GM21390 (cell line): ENCODE measurements around the gene NR6A1.

Source experiments
- ATAC-seq: cut with Tn5 transposase; IDR thresholded peaks from one replicate; pipeline ENCODE4 v1.9.1; 2021; ENCODE audit not compliant: unreplicated experiment

Gene NR6A1

GRCh38 chr9:124797343-124798103 lies 26.4 kb upstream of the NR6A1 start:
- ATAC-seq: no peak

DNA sequence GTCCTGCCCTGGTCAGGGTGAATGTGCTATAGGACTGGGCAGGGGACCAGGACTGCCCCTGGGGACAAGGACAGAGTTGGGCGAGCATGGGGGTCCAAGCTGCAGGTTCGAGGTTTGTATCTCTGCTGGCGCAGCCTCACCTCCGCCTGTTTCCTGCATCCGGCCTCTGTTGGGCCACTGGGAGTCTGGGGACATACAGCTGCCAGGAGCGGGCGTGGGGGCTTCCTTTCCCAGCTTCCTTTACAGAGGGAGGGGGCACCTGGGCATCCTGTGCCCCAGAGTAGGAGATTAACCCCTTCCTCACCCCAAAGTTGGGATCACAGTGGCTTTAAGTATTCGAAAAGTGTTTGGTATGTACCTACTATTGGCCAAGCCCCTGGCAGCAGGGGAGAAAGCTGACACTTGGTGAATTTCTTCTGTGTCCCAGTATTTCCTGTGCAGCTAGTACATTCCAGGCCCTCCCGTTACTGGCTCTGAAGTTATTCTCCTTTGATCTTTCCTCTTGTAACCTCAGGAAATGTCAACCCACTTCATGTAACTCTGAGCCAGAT lies 24.8 kb upstream of the NR6A1 start:
- ATAC-seq: no peak

GRCh38 chr9:124794902-124795491 lies 23.9 kb upstream of the NR6A1 start:
- ATAC-seq: no peak

DNA sequence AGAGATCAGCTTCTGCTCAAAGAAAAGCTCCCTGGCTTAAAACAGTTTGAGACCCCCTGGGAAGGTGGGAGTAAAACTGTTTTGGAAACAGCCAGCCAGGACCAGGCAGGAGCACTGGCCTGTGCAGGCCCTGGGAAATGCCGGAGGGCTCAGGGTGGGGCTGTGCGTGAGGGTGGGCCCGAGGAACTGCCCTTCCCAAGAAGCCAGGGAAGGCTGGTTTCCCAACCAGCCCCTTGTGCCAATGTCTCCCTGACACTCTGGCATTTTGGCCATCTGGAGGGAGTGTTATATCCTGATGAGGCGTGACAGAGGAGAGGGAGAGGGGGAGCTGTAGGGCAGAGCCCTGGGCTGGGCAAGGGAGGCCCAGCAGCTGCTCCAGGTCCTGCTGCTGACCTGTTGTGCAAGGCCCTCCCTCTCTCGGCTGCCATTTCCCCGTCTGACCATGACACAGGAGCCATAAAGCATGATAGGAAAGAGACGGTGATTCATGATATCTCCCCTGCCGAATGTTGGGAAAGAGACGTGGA lies 22.0 kb upstream of the NR6A1 start:
- no peak for ATAC-seq

GRCh38 chr9:124792257-124793014 lies 21.3 kb upstream of the NR6A1 start:
- ATAC-seq: no peak

- ATAC-seq: no peak
Measured at GRCh38 chr9:124790801-124791505, 19.8 kb upstream of the NR6A1 start.

DNA sequence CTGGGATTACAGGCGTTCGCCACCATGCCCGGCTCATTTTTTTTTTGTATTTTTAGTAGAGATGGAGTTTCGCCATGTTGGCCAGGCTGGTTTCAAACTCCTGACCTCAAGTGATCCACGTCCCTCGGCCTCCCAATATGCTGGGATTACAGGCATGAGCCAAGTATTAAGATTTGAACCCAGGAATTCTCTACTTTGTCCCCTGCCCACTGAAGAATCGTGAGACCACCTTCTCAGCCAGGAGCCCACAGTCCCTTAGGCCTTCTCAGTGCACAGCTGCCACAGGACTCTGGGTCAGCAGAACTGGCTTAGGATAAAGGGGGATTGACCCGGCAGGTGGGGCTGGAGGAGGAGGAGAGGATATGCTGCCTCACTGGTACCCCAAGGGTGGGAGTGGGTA lies 19.2 kb upstream of the NR6A1 start:
- ATAC-seq: no peak

GRCh38 chr9:124789531-124789930 lies 18.4 kb upstream of the NR6A1 start:
- ATAC-seq: no peak

- no peak for ATAC-seq
Measured at GRCh38 chr9:124788542-124789217, 17.6 kb upstream of the NR6A1 start.

GRCh38 chr9:124786881-124787573 lies 15.9 kb upstream of the NR6A1 start:
- no peak for ATAC-seq

GRCh38 chr9:124784509-124784908 lies 13.4 kb upstream of the NR6A1 start:
- ATAC-seq: no peak

DNA sequence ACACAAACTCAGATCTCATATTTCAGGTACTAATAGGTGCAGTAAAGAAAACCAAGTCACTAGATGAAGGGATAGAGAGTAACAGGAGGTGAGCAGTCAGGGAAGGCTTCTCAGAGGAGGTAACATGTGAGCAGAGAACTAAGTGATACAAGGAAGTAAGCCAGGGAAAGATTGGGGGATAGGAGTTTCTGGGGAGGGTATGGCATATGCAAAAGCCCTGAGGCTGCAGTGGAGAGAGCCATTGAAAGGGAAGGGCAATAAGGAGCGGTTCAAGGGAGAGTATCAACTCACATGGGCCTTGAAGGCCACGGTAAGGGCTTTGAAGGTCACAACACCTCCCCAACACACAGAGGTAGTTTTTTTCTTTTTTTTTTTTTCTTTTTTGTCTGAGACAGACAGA lies 12.7 kb upstream of the NR6A1 start:
- ATAC-seq: no peak

- no peak for ATAC-seq
Measured at GRCh38 chr9:124782661-124783574, 11.8 kb upstream of the NR6A1 start.

GRCh38 chr9:124781967-124782660 lies 11.0 kb upstream of the NR6A1 start:
- ATAC-seq: no peak

- ATAC-seq: no peak
Measured at GRCh38 chr9:124780757-124781151, 9.6 kb upstream of the NR6A1 start.

DNA sequence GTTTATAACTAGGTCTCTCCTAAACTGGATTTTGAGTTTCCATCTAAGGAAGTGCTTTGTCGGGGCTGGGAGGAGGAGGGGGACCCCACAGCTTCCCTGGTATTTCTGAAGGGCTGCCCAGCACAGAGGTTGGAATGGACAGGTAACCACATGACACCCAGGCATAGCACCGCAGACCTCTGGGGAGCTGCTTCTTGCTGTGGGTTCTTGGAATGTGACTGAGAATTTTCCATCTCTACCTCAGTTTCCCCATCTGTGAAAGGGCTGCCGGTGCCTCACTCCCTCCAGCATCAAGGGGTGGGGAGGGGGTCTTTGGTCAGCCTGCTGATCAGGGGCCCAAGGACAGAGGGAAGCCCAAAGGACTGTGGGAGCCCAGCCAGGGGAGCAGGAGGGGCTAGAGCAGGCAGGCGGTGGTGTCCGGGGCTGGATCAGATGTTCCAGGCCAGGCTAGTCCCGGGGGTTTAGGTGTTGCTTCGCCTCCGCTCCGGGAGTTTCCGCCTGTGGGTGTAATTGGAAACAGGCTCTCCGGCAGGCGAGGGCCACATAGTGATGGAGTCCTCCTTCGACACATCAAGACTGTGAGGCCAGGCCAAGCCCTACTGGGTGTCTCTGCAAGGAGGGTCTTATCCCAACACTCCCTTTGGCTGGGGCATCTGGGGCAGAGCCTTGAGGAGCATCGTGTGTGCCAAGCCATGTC lies 9.1 kb upstream of the NR6A1 start:
- no peak for ATAC-seq

GRCh38 chr9:124779368-124780059 lies 8.4 kb upstream of the NR6A1 start:
- no peak for ATAC-seq
